ENCODE data around the gene HOXC10. TPM values are rescaled to one million over a fixed set of nuclear protein-coding genes. Genes with fewer than 3 reads are reported as not detected.

Gene HOXC10
- total RNA-seq: not detected

DNA sequence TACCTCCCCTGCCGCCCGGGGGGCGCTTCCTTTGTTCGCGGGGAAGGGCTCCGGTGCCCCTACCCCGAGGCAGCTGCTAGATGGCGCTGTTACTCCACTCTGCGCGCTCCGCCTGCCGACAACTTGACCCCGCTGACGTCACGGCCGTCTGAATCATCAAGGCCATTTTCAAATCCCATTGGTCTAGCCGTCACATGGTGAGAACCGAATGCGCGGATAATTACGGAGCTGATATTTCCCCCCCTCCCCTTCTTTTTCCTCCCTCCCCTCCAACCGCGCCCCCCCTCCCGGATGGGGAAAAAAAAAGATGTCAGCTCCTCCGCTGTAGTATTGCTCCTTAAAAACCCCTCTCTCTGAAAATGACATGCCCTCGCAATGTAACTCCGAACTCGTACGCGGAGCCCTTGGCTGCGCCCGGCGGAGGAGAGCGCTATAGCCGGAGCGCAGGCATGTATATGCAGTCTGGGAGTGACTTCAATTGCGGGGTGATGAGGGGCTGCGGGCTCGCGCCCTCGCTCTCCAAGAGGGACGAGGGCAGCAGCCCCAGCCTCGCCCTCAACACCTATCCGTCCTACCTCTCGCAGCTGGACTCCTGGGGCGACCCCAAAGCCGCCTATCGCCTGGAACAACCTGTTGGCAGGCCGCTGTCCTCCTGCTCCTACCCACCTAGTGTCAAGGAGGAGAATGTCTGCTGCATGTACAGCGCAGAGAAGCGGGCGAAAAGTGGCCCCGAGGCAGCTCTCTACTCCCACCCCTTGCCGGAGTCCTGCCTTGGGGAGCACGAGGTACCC is at the start of gene HOXC10:
HOXC10 (plus strand) TSS at position 246 of the 791 bp plus-strand sequence; CDS start at position 360, 114 bp downstream.
- peak; percentile 79 for DNase-seq (ENCODE audit: low spot score)
- no peaks in the 10 kb centered on the region for H3K9me3 ChIP-seq
- no peak within 1 kb of the TSS for H3K27ac ChIP-seq
- peaks cover 74 to 84% of the 10 kb centered on the region in 2 donors for H3K27me3 ChIP-seq
- TF ChIP-seq, protein P1, sequence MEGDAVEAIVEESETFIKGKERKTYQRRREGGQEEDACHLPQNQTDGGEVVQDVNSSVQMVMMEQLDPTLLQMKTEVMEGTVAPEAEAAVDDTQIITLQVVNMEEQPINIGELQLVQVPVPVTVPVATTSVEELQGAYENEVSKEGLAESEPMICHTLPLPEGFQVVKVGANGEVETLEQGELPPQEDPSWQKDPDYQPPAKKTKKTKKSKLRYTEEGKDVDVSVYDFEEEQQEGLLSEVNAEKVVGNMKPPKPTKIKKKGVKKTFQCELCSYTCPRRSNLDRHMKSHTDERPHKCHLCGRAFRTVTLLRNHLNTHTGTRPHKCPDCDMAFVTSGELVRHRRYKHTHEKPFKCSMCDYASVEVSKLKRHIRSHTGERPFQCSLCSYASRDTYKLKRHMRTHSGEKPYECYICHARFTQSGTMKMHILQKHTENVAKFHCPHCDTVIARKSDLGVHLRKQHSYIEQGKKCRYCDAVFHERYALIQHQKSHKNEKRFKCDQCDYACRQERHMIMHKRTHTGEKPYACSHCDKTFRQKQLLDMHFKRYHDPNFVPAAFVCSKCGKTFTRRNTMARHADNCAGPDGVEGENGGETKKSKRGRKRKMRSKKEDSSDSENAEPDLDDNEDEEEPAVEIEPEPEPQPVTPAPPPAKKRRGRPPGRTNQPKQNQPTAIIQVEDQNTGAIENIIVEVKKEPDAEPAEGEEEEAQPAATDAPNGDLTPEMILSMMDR (IDR thresholded peaks at IDR 0.05): peak; percentile 26 to 65
- peaks cover 0 to 28% of the 10 kb centered on the region in 2 donors for H3K4me1 ChIP-seq
- no peaks in the 10 kb centered on the region for H3K36me3 ChIP-seq
- H3K4me3 ChIP-seq: peak within 1 kb of the TSS in 1 of 2 donors; percentile 28

DNA sequence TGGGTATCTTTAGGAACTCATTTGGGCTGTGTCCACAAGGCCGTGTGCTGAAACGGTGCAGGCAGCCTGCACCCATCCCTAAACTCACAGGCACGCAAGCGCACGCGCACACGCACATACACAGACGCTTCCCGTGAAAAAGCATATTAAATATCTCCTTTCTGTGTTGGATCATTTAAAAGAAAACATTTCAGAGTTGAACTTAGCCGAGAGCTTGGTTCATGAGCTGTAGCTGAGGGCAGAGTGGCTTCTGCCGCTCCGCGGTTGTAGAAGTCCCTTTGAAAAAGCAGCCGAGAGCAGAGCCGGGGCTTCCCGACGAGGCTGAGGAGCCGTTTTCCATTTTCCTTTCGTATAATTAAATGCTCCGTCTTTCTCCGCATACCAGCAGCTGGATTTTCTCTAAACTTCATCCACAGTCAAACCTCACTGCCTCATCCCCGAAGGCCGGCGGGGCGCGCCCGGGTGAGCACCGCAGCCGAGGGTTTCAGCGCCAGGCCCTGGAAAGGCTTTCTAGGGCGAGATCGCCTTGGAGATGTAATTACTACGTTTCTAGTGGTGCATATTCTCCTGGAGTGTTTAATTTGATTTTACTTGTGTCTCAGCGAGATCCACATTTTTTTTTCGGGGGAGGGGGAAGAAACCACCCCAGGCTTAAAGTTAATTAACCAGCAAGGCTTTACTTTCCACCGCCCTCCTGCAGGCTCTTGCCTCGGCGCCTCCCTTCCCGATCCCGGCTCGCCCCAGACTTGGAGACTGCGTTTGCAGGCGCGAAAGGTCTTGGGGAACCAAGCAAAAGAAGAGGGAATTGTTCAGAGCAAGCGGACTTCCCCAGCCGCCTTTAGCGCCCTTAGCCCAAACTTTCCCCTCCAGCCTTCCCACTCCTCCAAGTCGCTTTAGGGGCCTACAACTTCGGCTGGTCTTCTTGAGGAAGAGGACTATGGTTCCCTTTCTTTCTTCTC is 49.3 kb upstream of the HOXC10 start:
- Histone ChIP-seq H3K9me3 (no peaks in the 10 kb centered on the region), H3K27me3 (peaks cover 59 to 73% of the 10 kb centered on the region in 2 donors), H3K27ac (no peak overlapping the region), H3K4me1 (peaks cover 0 to 27% of the 10 kb centered on the region in 2 donors), H3K36me3 (no peaks in the 10 kb centered on the region), H3K4me3 (peak overlapping the region in 1 of 2 donors; percentile 3)
- TF ChIP-seq, protein P1 (IDR thresholded peaks at IDR 0.05): no peak
- no peak for DNase-seq (ENCODE audit: low spot score)

DNA sequence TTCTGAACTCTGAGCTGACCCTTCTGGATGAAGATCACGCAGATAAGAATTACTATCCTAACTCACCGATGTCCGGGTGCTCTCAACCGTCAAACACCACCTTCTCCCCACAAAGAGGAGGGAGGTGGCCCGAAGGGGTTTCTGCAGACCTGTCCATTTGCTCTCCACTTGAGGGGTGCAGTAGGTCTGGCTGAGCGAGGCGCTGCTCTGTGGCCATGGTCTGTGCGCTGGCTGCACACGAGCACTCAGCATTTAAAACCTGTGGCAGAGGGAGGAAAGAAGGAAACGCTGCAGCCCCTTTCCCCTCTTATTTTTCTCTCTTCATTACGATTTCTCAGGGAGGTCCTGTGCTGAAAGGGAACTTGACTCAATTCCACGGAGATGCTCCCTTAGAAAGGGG is 47.8 kb upstream of the HOXC10 start:
- H3K9me3 ChIP-seq: no peaks in the 10 kb centered on the region
- peaks cover 0 to 27% of the 10 kb centered on the region in 2 donors for H3K4me1 ChIP-seq
- H3K27ac ChIP-seq: no peak overlapping the region
- no peaks in the 10 kb centered on the region for H3K36me3 ChIP-seq
- TF ChIP-seq, protein P1 (IDR thresholded peaks at IDR 0.05): no peak
- no peak for DNase-seq (ENCODE audit: low spot score)
- H3K27me3 ChIP-seq: peaks cover 50 to 72% of the 10 kb centered on the region in 2 donors
- H3K4me3 ChIP-seq: no peak overlapping the region

- no peak overlapping the region for H3K4me3 ChIP-seq
These were observed 47.2 kb upstream of the HOXC10 start for GRCh38 chr12:53937596-53938325.

More at GRCh38 chr12:53937596-53938325, 47.2 kb upstream of the HOXC10 start:
- no peaks in the 10 kb centered on the region for H3K9me3 ChIP-seq
- TF ChIP-seq, protein P1 (IDR thresholded peaks at IDR 0.05): no peak
- H3K27ac ChIP-seq: no peak overlapping the region
- no peak for DNase-seq (ENCODE audit: low spot score)
- H3K27me3 ChIP-seq: peaks cover 50 to 72% of the 10 kb centered on the region in 2 donors
- peaks cover 0 to 27% of the 10 kb centered on the region in 2 donors for H3K4me1 ChIP-seq
- no peaks in the 10 kb centered on the region for H3K36me3 ChIP-seq

Data from right atrium auricular region (tissue), 2 donors.